DND-41 (cell line): ENCODE data around the gene DCST1.

Experiments
- ATAC-seq: fragments of 200-7000 bp; cut with Tn5 transposase; 3 replicates; pipeline ENCODE4 v1.9.1; 2021; ENCODE audit warnings: low read depth; ENCODE audit not compliant: insufficient read depth
- DNase-seq: peaks from one replicate; pipeline ENCODE4 v3.0.0-alpha.2; 2020
- H2AFZ ChIP-seq: 2 replicates; pipeline ENCODE4 v1.6.0; 2012; ENCODE audit warnings: low read depth, low read length
- H3K27ac ChIP-seq: 2 replicates; pipeline ENCODE4 v1.5.1; 2012; ENCODE audit warnings: low read length, inconsistent platforms
- H3K27me3 ChIP-seq: fragments of 200-600 bp; sonication (generic); 2 replicates; pipeline ENCODE4 v1.6.0; 2012; ENCODE audit warnings: low read length, mild to moderate bottlenecking, inconsistent platforms; ENCODE audit not compliant: insufficient read depth, poor library complexity
- H3K36me3 ChIP-seq: 2 replicates; pipeline ENCODE4 v1.5.1; 2012; ENCODE audit warnings: low read length, inconsistent platforms; ENCODE audit not compliant: insufficient read depth
- H3K4me1 ChIP-seq: 2 replicates; pipeline ENCODE4 v1.5.1; 2012; ENCODE audit warnings: mild to moderate bottlenecking, low read length; ENCODE audit not compliant: insufficient read depth
- H3K4me2 ChIP-seq: 2 replicates; pipeline ENCODE4 v1.6.0; 2012; ENCODE audit warnings: mild to moderate bottlenecking, moderate library complexity, low read length, inconsistent platforms; ENCODE audit not compliant: insufficient read depth
- H3K4me3 ChIP-seq, 2 experiments: fragments of 200-600 bp in 1 of 2; shearing (Covaris generic) in 1 of 2; 2 replicates each; pipeline ENCODE4 v1.5.1; 2012 to 2016; ENCODE audit warnings: inconsistent platforms in 2 of 2, low read length in 2 of 2, mild to moderate bottlenecking in 2 of 2, low read depth in 1 of 2, moderate library complexity in 1 of 2
- H3K79me2 ChIP-seq: 2 replicates; pipeline ENCODE4 v1.6.0; 2012; ENCODE audit warnings: low read length, inconsistent platforms; ENCODE audit not compliant: insufficient read depth
- H3K9ac ChIP-seq: 2 replicates; pipeline ENCODE4 v1.6.0; 2012; ENCODE audit warnings: low read depth, mild to moderate bottlenecking, inconsistent platforms, low read length, moderate library complexity
- H3K9me3 ChIP-seq: 2 replicates; pipeline ENCODE4 v1.5.1; 2012; ENCODE audit warnings: low read length, moderate library complexity, mild to moderate bottlenecking, inconsistent platforms; ENCODE audit not compliant: insufficient read depth, severe bottlenecking
- H4K20me1 ChIP-seq: 2 replicates; pipeline ENCODE4 v1.6.0; 2012; ENCODE audit warnings: low read length; ENCODE audit not compliant: insufficient read depth
- CTCF ChIP-seq: IDR thresholded peaks from 2 replicates; pipeline ENCODE4 v1.5.1; 2012; ENCODE audit warnings: borderline replicate concordance, low read length, moderate library complexity, mild to moderate bottlenecking; ENCODE audit not compliant: poor library complexity, severe bottlenecking; ENCODE audit errors: extremely low read depth
- EZH2 ChIP-seq: IDR thresholded peaks from 3 replicates; pipeline ENCODE4 v1.6.1; 2012; ENCODE audit warnings: borderline replicate concordance, low read depth, mild to moderate bottlenecking, moderate library complexity, low read length, inconsistent platforms; ENCODE audit not compliant: severe bottlenecking

The DCST1 gene

DNA sequence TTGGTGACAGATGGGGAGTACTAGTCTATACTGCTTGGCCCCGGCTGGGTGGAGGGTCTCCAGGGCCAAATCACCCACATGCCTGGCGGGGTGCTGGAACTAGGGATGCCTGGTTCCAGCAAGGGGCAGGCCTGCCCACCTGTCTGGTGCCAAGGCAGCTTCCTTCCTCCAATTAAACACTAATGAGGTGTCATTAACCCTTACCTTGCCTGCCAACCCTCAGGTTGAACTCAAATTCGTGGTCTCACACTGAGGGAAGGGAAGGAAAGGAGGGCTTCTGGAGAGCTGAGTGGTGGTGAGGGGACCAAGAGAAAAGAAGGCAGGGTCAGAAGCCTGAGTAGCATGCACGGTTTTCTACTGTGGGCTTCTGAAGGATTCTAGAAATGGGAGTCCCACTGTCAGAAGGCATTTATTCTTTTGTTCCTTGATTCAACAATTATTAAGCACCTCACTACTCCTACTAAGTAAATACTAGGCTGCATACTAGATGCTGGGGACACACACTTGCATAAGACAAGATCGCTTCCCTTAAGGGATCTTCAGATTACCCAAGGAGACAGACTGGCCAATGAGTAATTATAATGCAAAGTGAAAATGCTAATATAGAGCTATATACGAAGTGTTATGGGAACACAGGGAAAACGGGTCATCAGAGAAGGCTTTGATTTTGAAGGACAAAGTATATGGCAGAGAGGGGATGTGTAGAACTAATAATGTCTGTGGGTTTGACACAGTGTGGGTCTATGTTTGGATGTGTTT lies 39.1 kb downstream of the DCST1 start:
- H3K9me3 ChIP-seq = no peaks in the 10 kb centered on the region
- peaks cover 6% of the 10 kb centered on the region; the same call in 1 of the 2 replicates for H4K20me1 ChIP-seq
- no peak overlapping the region for H3K4me3 ChIP-seq
- DNase-seq (no peak), ATAC-seq (no peak)
- TF ChIP-seq EZH2 (no peak), CTCF (no peak)
- no peaks in the 10 kb centered on the region for H3K79me2 ChIP-seq
- peaks cover 8% of the 10 kb centered on the region; the same call in 1 of the 2 replicates for H3K36me3 ChIP-seq
- peaks cover 13% of the 10 kb centered on the region for H3K27me3 ChIP-seq
- no peak overlapping the region for H3K4me2 ChIP-seq
- H3K9ac ChIP-seq = no peak overlapping the region
- H3K4me1 ChIP-seq = no peaks in the 10 kb centered on the region
- no peak overlapping the region for H3K27ac ChIP-seq
- H2AFZ ChIP-seq = no peak overlapping the region

GRCh38 chr1:155073377-155074242 lies 40.0 kb downstream of the DCST1 start:
- Histone ChIP-seq H3K4me3 (no peak overlapping the region), H3K4me2 (no peak overlapping the region)

DNA sequence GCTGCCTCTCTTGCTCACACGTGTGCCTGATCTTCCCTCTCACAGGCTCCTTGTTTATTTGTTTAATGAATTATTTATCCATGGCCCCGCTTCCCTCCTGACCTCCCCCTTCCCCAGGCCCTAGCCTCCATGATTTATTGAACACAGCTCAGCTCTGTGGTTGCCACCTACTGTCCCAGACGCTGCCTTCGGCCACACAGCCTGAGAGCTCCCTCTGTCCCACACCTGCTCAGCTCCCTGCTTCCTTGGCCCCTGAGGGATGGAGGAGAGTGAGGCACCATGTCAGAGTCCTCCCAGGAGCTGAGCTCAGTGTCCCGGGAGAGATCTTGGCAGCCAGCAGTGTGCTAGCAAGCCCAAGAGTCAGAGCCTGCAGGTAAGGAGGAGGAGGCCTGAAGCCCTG lies 41.9 kb downstream of the DCST1 start:
- H3K4me3 ChIP-seq = no peak overlapping the region

More at GRCh38 chr1:155073377-155074242, 40.0 kb downstream of the DCST1 start:
- no peak for TF ChIP-seq EZH2
- TF ChIP-seq CTCF = no peak
- H4K20me1 ChIP-seq = peaks cover 10% of the 10 kb centered on the region
- H3K9me3 ChIP-seq = no peaks in the 10 kb centered on the region
- H3K27ac ChIP-seq = no peak overlapping the region
- peaks cover 4% of the 10 kb centered on the region for H3K4me1 ChIP-seq
- H3K79me2 ChIP-seq = no peaks in the 10 kb centered on the region
- H3K36me3 ChIP-seq = peaks cover 8% of the 10 kb centered on the region; the same call in 1 of the 2 replicates
- ATAC-seq (peak; percentile 52), DNase-seq (peak; percentile 30)
- H3K27me3 ChIP-seq = peaks cover 22% of the 10 kb centered on the region
- H2AFZ ChIP-seq = no peak overlapping the region
- no peak overlapping the region for H3K9ac ChIP-seq

More for the DNA sequence above, 41.9 kb downstream of the DCST1 start:
- Histone ChIP-seq H3K4me1 (peaks cover 23% of the 10 kb centered on the region), H3K4me2 (no peak overlapping the region), H2AFZ (no peak overlapping the region), H3K9ac (no peak overlapping the region), H4K20me1 (peaks cover 22% of the 10 kb centered on the region), H3K79me2 (no peaks in the 10 kb centered on the region), H3K9me3 (no peaks in the 10 kb centered on the region), H3K27ac (no peak overlapping the region), H3K36me3 (no peaks in the 10 kb centered on the region), H3K27me3 (peaks cover 41% of the 10 kb centered on the region)
- DNase-seq = no peak
- TF ChIP-seq CTCF (no peak), EZH2 (no peak)
- no peak for ATAC-seq
